Uterus (tissue), 4 donors: ENCODE measurements around the gene COL25A1. TPM values are rescaled to one million over a fixed set of nuclear protein-coding genes. Genes with fewer than 3 reads are reported as not detected.

ENCODE experiments used
- DNase-seq, 2 donors: peaks; one replicate each; pipeline ENCODE4 v3.0.0-alpha.2; 2019 to 2020
- H3K27ac ChIP-seq, 2 donors: fragments of 200-600 bp; sonication (generic); 1 replicate in 1 of 2; 2 replicates in 1 of 2; pipeline ENCODE4 v1.5.1; 2016 to 2018
- H3K27me3 ChIP-seq, 2 donors: fragments of 200-600 bp; sonication (generic); one replicate each; pipeline ENCODE4 v1.5.1; 2018 to 2019; ENCODE audit warnings: control low read depth in 1 of 2
- H3K36me3 ChIP-seq, 2 donors: fragments of 200-600 bp; sonication (generic); one replicate each; pipeline ENCODE4 v1.5.1; 2019; ENCODE audit warnings: control low read depth in 1 of 2
- H3K4me1 ChIP-seq, 2 donors: fragments of 200-600 bp; sonication (generic); one replicate each; pipeline ENCODE4 v1.5.1; 2018 to 2019; ENCODE audit warnings: control low read depth in 1 of 2
- H3K4me3 ChIP-seq, 2 donors: fragments of 200-600 bp; sonication (generic); 1 replicate in 1 of 2; 2 replicates in 1 of 2; pipeline ENCODE4 v1.5.1; 2018 to 2019; ENCODE audit warnings: mild to moderate bottlenecking in 1 of 2
- H3K9me3 ChIP-seq, 2 donors: fragments of 200-600 bp; sonication (generic); one replicate each; pipeline ENCODE4 v1.5.1; 2019; ENCODE audit warnings: control low read depth in 1 of 2
- POLR2A ChIP-seq, 2 donors: fragments of 450-650 bp; IDR thresholded peaks; one replicate each; pipeline ENCODE4 v1.6.1; 2016; ENCODE audit warnings: antibody characterized with exemption in 2 of 2, mild to moderate bottlenecking in 1 of 2, moderate library complexity in 1 of 2
- intact Hi-C: fragments of 100-400 bp; cut with DNase I; formaldehyde crosslinking; loops from one replicate; pipeline ENCODE4 v1.15.1; 2023; ENCODE audit warnings: low total_unique reads
- total RNA-seq, 4 donors: library from RNA; depleted of rRNA in 3 of 4; stranded (reverse); fragments of >200 nt in 3 of 4; gene quantifications; one replicate each; pipeline versions ENCODE4 v1.1.0 to v1.2.4, GENCODE V29; 2014 to 2023
- TF ChIP-seq, protein P1 (sequence below), 4 experiments: fragments of 200-600 bp in 2 of 4; fragments of 450-650 bp in 2 of 4; sonication (generic) in 2 of 4; IDR thresholded peaks; one replicate each; pipeline ENCODE4 v1.5.1; 2016 to 2019; ENCODE audit warnings: antibody characterized with exemption in 4 of 4, mild to moderate bottlenecking in 2 of 4, moderate library complexity in 1 of 4
- donor health status: DM: yes; HTN: yes; CAD: no.

The COL25A1 gene
- total RNA-seq, 4 donors from 2014 or later: 0.26 to 41.1 (median 1.8) TPM; not detected in 1

DNA sequence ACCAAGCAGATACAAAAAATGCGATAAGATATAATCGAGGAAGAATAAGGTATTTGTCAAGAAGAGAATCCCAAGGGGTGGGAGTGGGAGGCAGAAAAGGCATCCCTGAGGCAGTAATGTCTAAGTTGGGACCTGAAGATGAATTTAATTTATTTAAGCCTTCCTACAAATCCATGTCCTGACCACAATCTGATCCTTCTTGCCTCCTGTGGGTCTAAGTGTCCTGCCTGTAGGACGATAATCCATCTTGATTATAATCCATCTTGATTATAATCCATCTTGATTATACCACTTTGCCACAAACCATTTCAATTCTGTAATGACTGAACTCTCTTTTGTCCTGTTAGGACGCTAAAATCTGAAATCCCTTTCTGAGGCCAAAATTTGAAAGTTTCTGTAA, 130.2 kb downstream of the COL25A1 start:
- Histone ChIP-seq H3K27ac (no peak overlapping the region), H3K27me3 (no peaks in the 10 kb centered on the region), H3K36me3 (no peaks in the 10 kb centered on the region), H3K4me1 (no peaks in the 10 kb centered on the region), H3K9me3 (no peaks in the 10 kb centered on the region), H3K4me3 (no peak overlapping the region)
- DNase-seq: no peak
- TF ChIP-seq POLR2A (IDR thresholded peaks at IDR 0.05): no peak
- TF ChIP-seq, protein P1, sequence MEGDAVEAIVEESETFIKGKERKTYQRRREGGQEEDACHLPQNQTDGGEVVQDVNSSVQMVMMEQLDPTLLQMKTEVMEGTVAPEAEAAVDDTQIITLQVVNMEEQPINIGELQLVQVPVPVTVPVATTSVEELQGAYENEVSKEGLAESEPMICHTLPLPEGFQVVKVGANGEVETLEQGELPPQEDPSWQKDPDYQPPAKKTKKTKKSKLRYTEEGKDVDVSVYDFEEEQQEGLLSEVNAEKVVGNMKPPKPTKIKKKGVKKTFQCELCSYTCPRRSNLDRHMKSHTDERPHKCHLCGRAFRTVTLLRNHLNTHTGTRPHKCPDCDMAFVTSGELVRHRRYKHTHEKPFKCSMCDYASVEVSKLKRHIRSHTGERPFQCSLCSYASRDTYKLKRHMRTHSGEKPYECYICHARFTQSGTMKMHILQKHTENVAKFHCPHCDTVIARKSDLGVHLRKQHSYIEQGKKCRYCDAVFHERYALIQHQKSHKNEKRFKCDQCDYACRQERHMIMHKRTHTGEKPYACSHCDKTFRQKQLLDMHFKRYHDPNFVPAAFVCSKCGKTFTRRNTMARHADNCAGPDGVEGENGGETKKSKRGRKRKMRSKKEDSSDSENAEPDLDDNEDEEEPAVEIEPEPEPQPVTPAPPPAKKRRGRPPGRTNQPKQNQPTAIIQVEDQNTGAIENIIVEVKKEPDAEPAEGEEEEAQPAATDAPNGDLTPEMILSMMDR (IDR thresholded peaks at IDR 0.05): no peak
- intact Hi-C loops: no loop called here

- no peak overlapping the region for H3K4me3 ChIP-seq
- no peak for DNase-seq
- no peaks in the 10 kb centered on the region for H3K9me3 ChIP-seq
- intact Hi-C loops: no loop called here
- TF ChIP-seq POLR2A (IDR thresholded peaks at IDR 0.05): no peak
- TF ChIP-seq, protein P1 (IDR thresholded peaks at IDR 0.05): no peak
- H3K27ac ChIP-seq: no peak overlapping the region
- no peaks in the 10 kb centered on the region for H3K36me3 ChIP-seq
- no peaks in the 10 kb centered on the region for H3K4me1 ChIP-seq
- H3K27me3 ChIP-seq: no peaks in the 10 kb centered on the region
Observed at GRCh38 chr4:109171070-109171469, 131.4 kb downstream of the COL25A1 start.

- TF ChIP-seq, protein P1 (IDR thresholded peaks at IDR 0.05): no peak
- no peak for TF ChIP-seq POLR2A (IDR thresholded peaks at IDR 0.05)
Observed at GRCh38 chr4:109169170-109169569, 133.3 kb downstream of the COL25A1 start.

DNA sequence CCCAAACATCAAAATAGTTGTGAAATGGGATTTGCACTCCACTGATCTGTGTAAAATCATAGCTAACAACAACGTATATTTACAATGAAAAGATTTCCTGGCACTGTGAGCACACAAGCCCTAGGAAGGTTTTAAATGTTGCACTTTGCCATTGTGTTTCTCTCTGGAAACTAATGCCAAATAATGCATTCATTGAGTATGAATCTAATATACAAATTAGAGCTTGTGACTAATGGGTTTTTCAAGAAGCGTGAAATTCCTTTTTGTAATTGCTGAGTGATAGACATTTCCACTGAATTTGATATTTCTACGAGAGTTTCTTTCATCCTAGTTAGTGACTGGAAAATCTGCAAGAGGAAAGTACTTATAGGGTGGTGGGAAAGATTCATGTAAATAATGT, 135.9 kb downstream of the COL25A1 start:
- no peak overlapping the region for H3K27ac ChIP-seq
- H3K4me3 ChIP-seq: no peak overlapping the region
- intact Hi-C loops: no loop called here
- no peak for DNase-seq
- H3K9me3 ChIP-seq: no peaks in the 10 kb centered on the region
- no peaks in the 10 kb centered on the region for H3K4me1 ChIP-seq
- no peak for TF ChIP-seq POLR2A (IDR thresholded peaks at IDR 0.05)
- TF ChIP-seq, protein P1 (IDR thresholded peaks at IDR 0.05): no peak
- H3K36me3 ChIP-seq: no peaks in the 10 kb centered on the region
- H3K27me3 ChIP-seq: no peaks in the 10 kb centered on the region

More at GRCh38 chr4:109169170-109169569, 133.3 kb downstream of the COL25A1 start:
- Histone ChIP-seq H3K9me3 (no peaks in the 10 kb centered on the region), H3K27ac (no peak overlapping the region), H3K27me3 (no peaks in the 10 kb centered on the region), H3K4me1 (no peaks in the 10 kb centered on the region), H3K36me3 (no peaks in the 10 kb centered on the region), H3K4me3 (no peak overlapping the region)
- no peak for DNase-seq
- intact Hi-C loops: no loop called here

DNA sequence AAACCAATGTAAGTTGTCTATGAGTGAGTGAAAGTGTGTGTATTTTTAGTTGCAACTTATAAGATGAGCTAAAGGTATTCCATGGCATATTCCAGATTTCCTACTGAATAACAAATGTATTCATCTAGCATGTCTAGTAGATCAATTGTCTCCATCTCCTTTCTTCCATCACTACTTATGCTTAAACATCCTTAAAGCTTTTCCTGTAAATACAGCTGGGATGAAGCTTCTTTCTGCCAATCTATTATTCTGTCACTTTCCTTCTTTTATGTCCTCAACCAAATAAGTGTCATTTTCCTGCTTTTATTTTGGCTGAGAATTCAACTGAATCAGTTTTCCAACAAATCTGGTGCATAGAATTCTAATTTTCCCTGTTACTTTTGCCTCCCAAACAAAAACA, 136.3 kb downstream of the COL25A1 start:
- Histone ChIP-seq H3K4me3 (no peak overlapping the region), H3K27ac (no peak overlapping the region), H3K36me3 (no peaks in the 10 kb centered on the region), H3K4me1 (no peaks in the 10 kb centered on the region), H3K27me3 (no peaks in the 10 kb centered on the region), H3K9me3 (no peaks in the 10 kb centered on the region)
- TF ChIP-seq POLR2A (IDR thresholded peaks at IDR 0.05): no peak
- TF ChIP-seq, protein P1 (IDR thresholded peaks at IDR 0.05): no peak
- intact Hi-C loops: no loop called here
- DNase-seq: no peak
